ENCODE data around the gene KCTD19.

KCTD19 gene

DNA sequence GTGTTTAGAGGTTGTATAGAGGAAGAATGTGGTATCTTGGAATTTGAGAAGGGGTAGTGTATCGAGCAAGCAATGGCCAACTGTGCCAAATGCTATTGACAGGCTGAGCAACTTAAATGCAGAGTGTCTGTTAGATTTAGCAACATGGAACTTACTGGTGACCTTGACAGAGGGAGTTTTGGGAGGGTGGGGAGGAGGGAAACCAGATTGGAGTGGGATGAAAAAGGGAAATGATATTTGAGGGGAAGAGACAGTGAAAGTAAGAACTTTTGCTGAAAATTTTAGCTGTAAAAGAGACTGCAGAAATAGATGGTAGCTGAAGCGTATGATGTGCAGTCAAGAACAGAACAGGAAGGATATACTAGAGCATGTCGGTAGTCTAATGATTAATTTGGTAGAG lies 1.2 kb upstream of the KCTD19 start:
- Histone ChIP-seq H3K4me3 (ENCODE audit: low read depth, low read length) (no peak overlapping the region), H3K27me3 (ENCODE audit: insufficient read depth, low read length) (peaks cover 4% of the 10 kb centered on the region; the same call in 1 of the 2 replicates), H2AFZ (ENCODE audit: low read length, unreplicated experiment) (no peak overlapping the region), H3K36me3 (ENCODE audit: insufficient read depth, low read length) (no peaks in the 10 kb centered on the region), H3K27ac (ENCODE audit: low read depth, low read length) (no peak overlapping the region), H3K79me2 (ENCODE audit: control insufficient read depth, insufficient read depth, low read length, unreplicated experiment) (no peaks in the 10 kb centered on the region), H3K4me1 (ENCODE audit: control insufficient read depth, insufficient read depth, low read length, unreplicated experiment) (peaks cover 18% of the 10 kb centered on the region)

DNA sequence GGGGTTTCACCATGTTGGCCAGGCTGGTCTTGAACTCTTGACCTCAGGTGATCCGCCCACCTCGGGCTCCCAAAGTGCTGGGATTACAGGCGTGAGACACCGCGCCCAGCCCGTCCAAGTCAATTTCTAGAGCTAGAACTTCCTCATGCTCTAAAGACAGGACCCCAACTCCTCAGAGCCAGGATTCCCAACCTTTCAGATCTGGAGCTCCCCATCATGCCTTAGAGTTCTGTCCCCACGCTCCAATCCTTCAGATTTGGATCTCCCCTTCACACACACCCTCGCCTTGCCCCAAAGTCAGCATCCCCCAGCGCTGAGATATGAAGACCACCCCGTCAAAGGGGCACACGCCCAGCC lies 448 bp downstream of the KCTD19 start:
- H3K27ac ChIP-seq (ENCODE audit: low read depth, low read length), result no peak overlapping the region
- H2AFZ ChIP-seq (ENCODE audit: low read length, unreplicated experiment), result peak overlapping the region; percentile 94
- peaks cover 6% of the 10 kb centered on the region; the same call in 1 of the 2 replicates for H3K27me3 ChIP-seq (ENCODE audit: insufficient read depth, low read length)
- H3K79me2 ChIP-seq (ENCODE audit: control insufficient read depth, insufficient read depth, low read length, unreplicated experiment), result no peaks in the 10 kb centered on the region
- peaks cover 18% of the 10 kb centered on the region for H3K4me1 ChIP-seq (ENCODE audit: control insufficient read depth, insufficient read depth, low read length, unreplicated experiment)
- no peaks in the 10 kb centered on the region for H3K36me3 ChIP-seq (ENCODE audit: insufficient read depth, low read length)
- peak overlapping the region; percentile 78 for H3K4me3 ChIP-seq (ENCODE audit: low read depth, low read length)

DNA sequence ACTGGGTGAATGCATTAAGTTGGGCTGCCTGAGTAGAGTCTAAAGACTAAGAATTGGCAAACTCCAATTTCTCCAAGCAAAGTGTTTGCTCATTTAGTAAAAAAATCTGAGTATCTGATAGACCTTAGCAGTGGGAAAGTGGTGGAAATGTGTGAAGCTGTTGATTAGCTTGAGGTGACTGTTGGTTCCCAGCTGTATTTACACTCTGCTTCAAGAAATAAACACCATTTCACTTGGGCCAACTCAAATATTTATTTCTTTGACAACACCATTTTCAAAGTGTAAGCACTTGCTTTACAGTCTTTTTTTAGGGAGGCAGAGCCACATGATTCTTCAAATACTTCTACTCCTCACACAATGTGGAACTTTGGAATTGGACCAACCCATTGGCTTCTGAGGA lies 8.7 kb downstream of the KCTD19 start:
- peaks cover 1% of the 10 kb centered on the region for H3K4me1 ChIP-seq (ENCODE audit: control insufficient read depth, insufficient read depth, low read length, unreplicated experiment)
- H2AFZ ChIP-seq (ENCODE audit: low read length, unreplicated experiment), result no peak overlapping the region
- no peak overlapping the region for H3K27ac ChIP-seq (ENCODE audit: low read depth, low read length)
- no peak overlapping the region for H3K4me3 ChIP-seq (ENCODE audit: low read depth, low read length)
- H3K79me2 ChIP-seq (ENCODE audit: control insufficient read depth, insufficient read depth, low read length, unreplicated experiment), result no peaks in the 10 kb centered on the region
- H3K36me3 ChIP-seq (ENCODE audit: insufficient read depth, low read length), result no peaks in the 10 kb centered on the region
- H3K27me3 ChIP-seq (ENCODE audit: insufficient read depth, low read length), result peaks cover 3% of the 10 kb centered on the region; the same call in 1 of the 2 replicates

DNA sequence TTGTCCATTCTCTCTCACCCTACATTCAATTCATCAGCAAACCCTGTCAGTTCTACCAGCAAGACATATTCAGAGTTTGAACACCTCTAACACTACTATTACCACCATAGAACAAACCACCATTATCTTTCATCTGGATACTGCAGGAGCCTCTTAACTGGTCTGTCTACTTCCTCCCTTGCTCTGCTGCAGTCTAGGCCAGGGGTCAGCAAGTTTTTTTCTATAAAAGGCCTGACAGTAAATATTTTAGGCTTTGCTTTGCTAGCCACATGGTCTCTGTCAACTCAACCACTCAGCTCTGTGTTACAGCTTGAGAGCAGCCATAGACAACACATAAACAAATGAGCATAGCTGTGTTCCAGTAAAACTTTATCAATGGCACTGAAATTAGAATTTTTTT lies 13.8 kb downstream of the KCTD19 start:
- H2AFZ ChIP-seq (ENCODE audit: low read length, unreplicated experiment), result no peak overlapping the region
- no peak overlapping the region for H3K4me3 ChIP-seq (ENCODE audit: low read depth, low read length)

DNA sequence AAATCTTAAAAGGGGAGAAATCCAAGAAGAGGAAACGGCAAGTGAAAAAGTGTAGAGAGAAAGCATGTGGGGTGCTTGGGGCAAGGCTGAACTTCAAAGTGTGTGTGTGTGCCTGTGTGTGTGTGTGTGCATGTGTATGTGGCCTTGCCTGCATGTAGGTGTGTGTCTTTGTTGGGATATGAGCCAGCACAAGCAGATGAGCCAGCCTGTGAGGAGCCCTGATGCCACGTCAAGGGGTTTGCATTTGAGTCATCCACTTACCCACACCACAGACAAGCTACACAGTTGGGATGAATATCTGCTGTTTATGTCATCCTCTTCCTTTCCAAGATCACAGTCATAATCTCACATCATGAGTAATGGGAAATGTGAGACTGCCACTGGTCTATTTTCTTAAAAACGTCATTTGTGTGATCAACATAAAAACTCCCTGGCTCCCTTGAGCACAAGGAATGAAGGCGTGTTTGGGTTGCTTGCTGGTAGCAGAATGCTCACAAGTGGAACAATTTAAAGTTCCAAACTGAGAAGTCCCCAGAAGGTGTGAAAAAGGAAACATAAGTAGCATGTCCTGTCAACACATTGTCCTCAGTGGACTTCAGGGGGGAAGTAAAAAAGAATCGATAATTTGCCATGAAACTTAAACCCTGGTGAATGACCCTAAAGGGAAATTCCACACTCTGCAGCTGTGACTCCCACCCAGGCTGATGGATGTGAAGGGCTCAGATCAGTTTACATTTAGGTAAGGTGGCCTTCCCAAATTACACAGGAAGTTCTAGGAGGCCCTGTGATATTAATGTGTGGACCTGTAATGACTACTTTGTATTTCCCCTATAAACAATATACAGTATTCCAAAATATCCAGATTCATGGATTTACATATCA lies 14.7 kb downstream of the KCTD19 start:
- peaks cover 18% of the 10 kb centered on the region for H3K4me1 ChIP-seq (ENCODE audit: control insufficient read depth, insufficient read depth, low read length, unreplicated experiment)
- no peaks in the 10 kb centered on the region for H3K79me2 ChIP-seq (ENCODE audit: control insufficient read depth, insufficient read depth, low read length, unreplicated experiment)
- H3K4me3 ChIP-seq (ENCODE audit: low read depth, low read length), result no peak overlapping the region
- no peaks in the 10 kb centered on the region for H3K36me3 ChIP-seq (ENCODE audit: insufficient read depth, low read length)
- H3K27ac ChIP-seq (ENCODE audit: low read depth, low read length), result peak overlapping the region; percentile 85
- no peak overlapping the region for H2AFZ ChIP-seq (ENCODE audit: low read length, unreplicated experiment)
- H3K27me3 ChIP-seq (ENCODE audit: insufficient read depth, low read length), result no peaks in the 10 kb centered on the region

More for the DNA sequence above, 13.8 kb downstream of the KCTD19 start:
- H3K4me1 ChIP-seq (ENCODE audit: control insufficient read depth, insufficient read depth, low read length, unreplicated experiment), result peaks cover 18% of the 10 kb centered on the region
- H3K27me3 ChIP-seq (ENCODE audit: insufficient read depth, low read length), result no peaks in the 10 kb centered on the region
- H3K36me3 ChIP-seq (ENCODE audit: insufficient read depth, low read length), result no peaks in the 10 kb centered on the region
- H3K79me2 ChIP-seq (ENCODE audit: control insufficient read depth, insufficient read depth, low read length, unreplicated experiment), result no peaks in the 10 kb centered on the region
- peak overlapping the region; percentile 85 for H3K27ac ChIP-seq (ENCODE audit: low read depth, low read length)

DNA sequence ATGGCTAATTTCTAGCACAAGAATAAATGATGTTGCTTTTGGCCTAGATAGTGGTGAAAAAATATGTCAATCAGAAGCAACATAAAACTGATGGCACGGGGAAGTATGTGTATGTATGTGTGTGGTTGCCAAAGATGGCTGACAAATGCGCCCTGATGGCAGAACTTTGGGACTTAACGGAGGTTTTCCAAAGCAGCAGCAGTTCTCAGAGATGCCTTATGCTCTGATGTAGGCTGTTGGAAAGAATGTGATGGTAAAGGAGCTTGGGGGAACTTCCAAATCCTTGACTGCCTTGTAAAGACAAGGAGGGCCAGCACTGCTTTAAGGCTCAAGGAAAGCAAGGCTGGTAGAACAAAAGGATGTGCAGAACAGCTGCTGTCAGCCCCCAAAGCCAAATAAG lies 16.0 kb downstream of the KCTD19 start:
- Histone ChIP-seq H2AFZ (ENCODE audit: low read length, unreplicated experiment) (no peak overlapping the region), H3K4me1 (ENCODE audit: control insufficient read depth, insufficient read depth, low read length, unreplicated experiment) (peaks cover 18% of the 10 kb centered on the region), H3K4me3 (ENCODE audit: low read depth, low read length) (no peak overlapping the region), H3K27ac (ENCODE audit: low read depth, low read length) (no peak overlapping the region), H3K79me2 (ENCODE audit: control insufficient read depth, insufficient read depth, low read length, unreplicated experiment) (no peaks in the 10 kb centered on the region), H3K36me3 (ENCODE audit: insufficient read depth, low read length) (no peaks in the 10 kb centered on the region), H3K27me3 (ENCODE audit: insufficient read depth, low read length) (no peaks in the 10 kb centered on the region)

DNA sequence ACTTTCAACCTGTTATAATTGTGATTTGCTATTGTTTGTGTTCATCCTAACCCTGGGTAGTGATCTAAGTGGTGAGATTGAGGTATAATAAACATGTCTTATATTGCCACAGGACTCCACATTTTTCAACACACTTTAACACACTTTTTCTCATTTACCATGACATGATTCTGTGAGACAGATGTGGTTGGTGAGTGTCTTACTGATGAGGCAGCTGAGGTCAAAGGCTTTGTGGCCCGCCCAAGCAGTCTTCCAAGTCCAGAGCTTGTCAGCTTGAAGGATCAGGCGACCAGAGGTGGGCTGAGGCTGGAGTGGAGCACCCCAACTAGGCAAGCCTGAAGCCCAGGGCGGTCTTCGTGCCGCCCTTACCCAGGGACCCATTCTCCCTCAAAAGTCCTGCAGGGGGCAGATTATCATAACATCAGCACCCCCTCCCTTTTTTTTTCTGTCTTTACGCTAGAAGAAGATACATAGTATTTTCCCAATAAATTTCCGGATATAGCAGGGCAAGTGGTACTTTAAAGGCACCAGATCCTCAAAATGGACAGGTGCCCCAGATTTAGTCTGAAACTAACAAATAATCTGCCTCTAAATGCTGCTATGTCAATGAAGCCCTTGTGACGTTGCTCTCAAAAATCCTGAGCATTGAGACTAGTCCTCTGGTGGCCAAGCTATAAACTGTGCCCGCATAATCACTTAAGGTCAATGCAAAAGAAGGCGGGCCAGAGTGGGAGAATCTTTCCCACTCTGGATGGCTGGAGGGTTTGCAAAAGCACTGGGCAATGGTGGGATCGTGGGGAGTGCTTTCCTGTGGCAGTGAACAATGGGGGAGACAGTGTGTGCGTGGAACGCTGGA lies 21.1 kb downstream of the KCTD19 start:
- H2AFZ ChIP-seq (ENCODE audit: low read length, unreplicated experiment), result no peak overlapping the region
- H3K4me1 ChIP-seq (ENCODE audit: control insufficient read depth, insufficient read depth, low read length, unreplicated experiment), result no peaks in the 10 kb centered on the region
- H3K27me3 ChIP-seq (ENCODE audit: insufficient read depth, low read length), result no peaks in the 10 kb centered on the region
- no peak overlapping the region for H3K27ac ChIP-seq (ENCODE audit: low read depth, low read length)
- H3K36me3 ChIP-seq (ENCODE audit: insufficient read depth, low read length), result no peaks in the 10 kb centered on the region
- H3K79me2 ChIP-seq (ENCODE audit: control insufficient read depth, insufficient read depth, low read length, unreplicated experiment), result no peaks in the 10 kb centered on the region
- no peak overlapping the region for H3K4me3 ChIP-seq (ENCODE audit: low read depth, low read length)

DNA sequence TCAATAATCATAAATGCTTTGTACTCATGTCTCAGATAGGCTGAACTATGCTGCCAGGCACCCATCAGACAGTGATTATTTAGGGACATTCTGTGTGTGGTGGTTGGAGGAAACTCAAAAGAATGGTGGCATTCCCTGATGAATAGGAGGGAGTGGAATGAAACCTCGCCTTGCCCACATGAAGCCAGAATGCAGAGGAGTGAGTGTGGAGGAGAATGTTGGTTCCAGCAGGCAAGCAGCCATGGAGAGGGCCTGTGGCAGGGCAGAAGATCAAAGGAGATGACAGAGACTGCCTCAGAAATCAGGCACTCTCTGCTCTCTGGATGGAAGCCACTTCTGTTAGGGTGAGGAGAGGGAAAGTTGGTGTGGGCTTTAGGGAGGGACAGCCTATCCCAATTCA lies 22.5 kb downstream of the KCTD19 start:
- Histone ChIP-seq H3K36me3 (ENCODE audit: insufficient read depth, low read length) (no peaks in the 10 kb centered on the region), H2AFZ (ENCODE audit: low read length, unreplicated experiment) (no peak overlapping the region), H3K79me2 (ENCODE audit: control insufficient read depth, insufficient read depth, low read length, unreplicated experiment) (no peaks in the 10 kb centered on the region), H3K27ac (ENCODE audit: low read depth, low read length) (no peak overlapping the region), H3K4me1 (ENCODE audit: control insufficient read depth, insufficient read depth, low read length, unreplicated experiment) (no peaks in the 10 kb centered on the region), H3K4me3 (ENCODE audit: low read depth, low read length) (no peak overlapping the region), H3K27me3 (ENCODE audit: insufficient read depth, low read length) (no peaks in the 10 kb centered on the region)

DNA sequence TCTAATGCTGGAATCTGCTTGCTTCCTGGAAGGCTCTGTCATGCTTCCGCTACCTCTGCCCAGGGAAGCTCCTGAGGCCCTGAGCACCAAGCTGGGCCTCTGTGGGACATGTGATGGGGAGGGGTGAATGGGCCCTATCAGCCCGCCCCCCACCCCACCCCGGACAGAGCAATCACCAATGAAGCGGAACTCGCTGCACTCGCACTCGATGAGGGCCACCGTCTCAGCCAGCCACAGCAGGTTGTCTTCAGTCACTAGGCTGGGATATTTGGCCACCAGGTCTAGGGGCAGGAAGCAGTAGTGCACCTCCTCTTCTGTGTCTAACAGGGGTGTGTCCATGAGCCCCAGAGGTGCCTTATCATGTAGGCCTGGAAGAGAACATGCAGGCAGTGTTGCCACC lies 23.6 kb downstream of the KCTD19 start:
- Histone ChIP-seq H3K27me3 (ENCODE audit: insufficient read depth, low read length) (no peaks in the 10 kb centered on the region), H3K36me3 (ENCODE audit: insufficient read depth, low read length) (no peaks in the 10 kb centered on the region), H3K79me2 (ENCODE audit: control insufficient read depth, insufficient read depth, low read length, unreplicated experiment) (no peaks in the 10 kb centered on the region), H3K4me3 (ENCODE audit: low read depth, low read length) (no peak overlapping the region), H2AFZ (ENCODE audit: low read length, unreplicated experiment) (no peak overlapping the region), H3K4me1 (ENCODE audit: control insufficient read depth, insufficient read depth, low read length, unreplicated experiment) (no peaks in the 10 kb centered on the region), H3K27ac (ENCODE audit: low read depth, low read length) (no peak overlapping the region)

DNA sequence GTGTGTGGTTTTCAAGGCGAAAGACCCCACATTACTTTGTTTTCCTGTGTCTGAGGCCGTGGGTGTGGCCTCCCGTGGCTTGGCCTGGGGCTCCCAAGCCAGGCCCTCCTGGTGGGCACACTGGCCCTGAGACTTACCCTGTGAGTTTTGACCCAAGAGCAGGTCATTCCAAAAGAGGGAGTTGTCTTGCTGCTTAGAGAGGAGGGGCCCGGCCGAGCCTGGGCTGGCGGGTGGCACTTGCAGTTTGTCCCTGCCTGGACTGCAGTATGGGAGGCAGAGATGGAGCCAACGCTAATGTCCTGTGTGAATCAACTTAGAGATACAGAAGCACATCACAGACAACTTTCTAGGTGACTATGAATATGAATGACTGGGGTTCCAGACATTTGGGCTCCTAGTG lies 24.5 kb downstream of the KCTD19 start:
- no peaks in the 10 kb centered on the region for H3K36me3 ChIP-seq (ENCODE audit: insufficient read depth, low read length)
- H3K4me1 ChIP-seq (ENCODE audit: control insufficient read depth, insufficient read depth, low read length, unreplicated experiment), result no peaks in the 10 kb centered on the region
- H3K79me2 ChIP-seq (ENCODE audit: control insufficient read depth, insufficient read depth, low read length, unreplicated experiment), result no peaks in the 10 kb centered on the region
- no peak overlapping the region for H2AFZ ChIP-seq (ENCODE audit: low read length, unreplicated experiment)
- H3K27me3 ChIP-seq (ENCODE audit: insufficient read depth, low read length), result no peaks in the 10 kb centered on the region
- H3K4me3 ChIP-seq (ENCODE audit: low read depth, low read length), result no peak overlapping the region
- no peak overlapping the region for H3K27ac ChIP-seq (ENCODE audit: low read depth, low read length)
